Fibroblast of peridontal ligament (primary cell): ENCODE data around the gene MICAL1.

Experiments used
- DNase-seq: peaks from one replicate; pipeline ENCODE4 v3.0.0-alpha.2; 2010; ENCODE audit errors: extremely low read depth

The MICAL1 gene

DNA sequence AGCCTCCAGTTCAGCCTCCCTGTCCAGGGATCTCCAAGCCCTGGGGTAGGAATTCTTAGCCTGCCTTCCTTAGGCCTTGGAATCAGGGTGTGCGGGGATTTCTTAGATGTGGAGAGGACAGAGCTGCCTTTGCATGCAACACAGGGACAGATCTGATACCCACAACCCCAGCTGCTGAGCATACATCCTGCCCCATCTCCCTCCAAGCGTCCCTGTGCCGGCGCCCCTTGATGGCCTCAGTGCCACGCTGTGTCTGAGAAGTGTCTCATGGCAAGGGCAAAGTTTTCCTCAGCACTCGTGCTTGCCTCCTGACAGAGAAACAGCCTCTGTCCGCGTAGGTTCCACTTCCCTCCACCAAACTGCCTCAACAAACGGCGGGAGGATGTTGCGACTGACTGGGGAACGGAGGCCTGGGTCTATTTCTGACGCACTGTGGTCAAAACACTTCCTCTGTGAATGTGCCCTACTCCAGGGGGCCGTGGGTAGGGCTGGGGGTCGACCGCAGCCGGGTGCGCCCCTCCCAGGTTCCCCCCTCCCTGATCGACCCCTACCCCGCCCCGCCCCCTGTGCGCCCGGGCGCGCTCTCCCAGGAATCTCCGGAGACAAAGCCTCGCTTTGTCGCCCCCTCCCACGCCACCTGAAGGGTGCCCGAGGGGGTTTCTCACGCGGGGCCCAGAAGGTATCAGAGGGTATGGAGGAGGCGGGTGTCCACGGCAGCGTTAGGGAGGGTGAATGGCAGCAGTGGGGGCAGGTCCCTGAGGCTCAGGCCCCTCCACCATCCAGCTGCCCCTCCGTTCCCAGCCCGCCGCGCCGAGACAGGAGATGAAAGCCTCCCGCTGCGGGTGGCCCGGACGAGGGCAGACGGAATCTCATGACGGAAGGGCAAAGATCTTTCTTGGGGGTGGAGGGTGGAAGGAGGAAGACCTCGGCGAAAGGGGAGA, 806 bp downstream of the MICAL1 start:
- DNase-seq: no peak

DNA sequence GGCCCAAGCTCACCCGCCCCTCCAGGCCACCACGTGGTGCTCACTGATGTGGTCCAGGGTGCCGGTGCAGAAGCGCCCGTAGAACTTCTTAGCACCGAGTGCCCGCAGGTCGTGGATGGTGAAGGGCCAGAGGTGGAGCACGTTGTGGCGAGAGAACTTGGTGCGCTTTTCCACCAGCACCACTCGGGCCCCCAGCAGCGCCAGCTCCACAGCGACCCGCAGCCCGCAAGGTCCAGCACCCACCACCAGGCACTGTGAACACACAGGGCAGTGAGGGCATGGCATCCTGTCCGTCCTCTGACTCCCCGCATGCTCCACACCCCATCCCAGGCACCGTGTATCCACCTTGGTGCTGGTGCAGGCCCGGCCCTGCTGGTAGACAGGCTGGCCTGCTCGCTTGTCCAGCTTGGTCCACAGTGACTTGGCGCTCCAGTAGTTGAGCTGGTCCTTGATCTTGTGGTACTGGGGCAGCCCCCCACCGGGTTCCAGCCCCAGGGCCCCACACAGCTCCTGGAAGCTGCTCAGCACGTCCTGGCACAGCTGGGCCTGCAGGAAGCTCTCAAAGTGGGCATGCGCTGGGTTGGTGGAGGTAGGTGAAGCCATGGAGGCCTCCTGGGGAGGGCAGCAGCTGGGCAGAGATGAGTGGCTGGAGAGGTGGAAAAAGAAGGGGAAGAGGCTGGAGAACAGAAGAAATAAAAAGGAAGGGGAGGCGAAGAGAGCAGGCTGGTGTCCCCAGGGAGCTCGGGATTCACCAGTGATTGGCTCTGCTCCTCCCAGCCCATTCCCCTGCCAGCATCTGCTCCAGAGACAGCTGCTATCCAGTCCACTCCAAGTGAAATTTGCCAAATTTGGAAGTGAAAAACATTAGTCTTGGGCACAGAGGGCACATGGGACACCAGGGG, 1.7 kb downstream of the MICAL1 start:
- DNase-seq: peak; percentile 70

DNA sequence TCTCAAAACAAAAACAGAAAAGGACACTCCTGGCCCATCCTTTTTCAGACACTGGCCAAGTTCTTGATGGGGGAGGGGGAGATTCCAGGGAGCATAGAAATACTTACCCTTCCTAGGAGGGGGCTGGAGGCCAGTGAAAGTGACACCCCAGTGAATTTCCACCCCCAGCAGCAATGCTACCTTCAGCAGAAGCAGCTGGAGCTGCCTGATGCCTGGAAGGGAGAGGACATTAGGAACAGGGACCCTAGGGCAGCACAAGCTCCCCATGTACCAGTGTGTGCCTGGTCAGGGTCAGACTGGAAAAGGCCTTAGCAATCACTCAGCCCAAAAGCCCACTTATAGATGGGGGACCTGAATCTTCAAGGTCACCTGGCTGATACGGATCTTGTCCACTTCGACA, 2.4 kb downstream of the MICAL1 start:
- no peak for DNase-seq

DNA sequence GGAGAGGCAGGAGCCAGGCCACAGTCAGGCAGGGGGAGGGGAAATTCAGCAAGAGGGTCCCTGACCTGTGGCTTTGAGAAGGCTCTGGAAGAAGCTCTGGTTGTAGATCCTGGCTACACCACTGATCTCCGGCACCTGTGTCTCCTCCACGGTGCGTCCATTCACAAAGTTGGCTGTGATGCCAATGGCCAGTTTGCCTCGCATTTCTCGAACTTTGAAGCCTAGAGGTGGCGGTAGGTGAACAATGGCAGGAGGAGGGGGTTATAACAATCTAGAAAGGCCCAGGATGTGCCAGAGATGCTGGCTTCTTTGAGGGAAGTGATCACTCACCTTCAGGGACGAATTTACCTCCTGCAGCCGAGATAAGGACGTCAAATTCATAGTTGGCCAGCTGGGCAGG, 3.4 kb downstream of the MICAL1 start:
- DNase-seq: no peak

DNA sequence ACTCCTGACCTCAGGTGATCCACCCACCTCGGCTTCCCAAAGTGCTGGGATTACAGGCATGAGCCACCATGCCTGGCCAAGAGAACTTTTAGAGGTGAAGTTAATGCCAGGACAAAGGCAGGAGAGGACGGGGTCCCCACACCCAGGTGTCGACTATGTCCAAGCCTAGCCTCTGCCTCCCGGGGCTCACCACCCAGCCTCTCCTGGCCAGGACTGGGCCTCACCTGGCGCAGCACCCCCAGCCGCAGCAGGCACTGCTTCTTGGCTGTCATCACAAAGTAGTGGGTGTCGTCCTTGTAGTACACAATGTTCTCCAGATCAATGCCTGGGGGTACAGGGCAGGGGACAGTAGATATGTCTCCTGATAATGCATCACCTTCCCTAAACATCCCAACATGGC, 4.2 kb downstream of the MICAL1 start:
- DNase-seq: no peak

DNA sequence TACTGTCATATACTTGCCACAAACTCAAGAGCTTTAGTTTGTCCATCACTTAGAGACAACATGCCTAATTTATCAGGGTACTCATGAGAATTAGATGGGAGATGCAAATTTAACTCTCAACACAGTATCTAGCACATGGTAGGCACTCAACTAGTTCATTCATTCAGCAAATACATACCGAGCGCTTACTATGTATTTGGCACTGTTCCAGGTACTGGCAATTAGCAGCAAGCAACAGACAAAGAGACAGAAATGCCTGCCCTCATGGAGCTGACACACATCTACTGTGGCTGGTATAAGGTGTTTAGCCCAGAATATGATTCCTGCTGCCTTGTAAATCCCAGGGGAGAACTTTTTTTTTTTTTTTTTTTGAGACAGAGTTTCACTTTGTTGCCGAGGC, 4.8 kb downstream of the MICAL1 start:
- no peak for DNase-seq

DNA sequence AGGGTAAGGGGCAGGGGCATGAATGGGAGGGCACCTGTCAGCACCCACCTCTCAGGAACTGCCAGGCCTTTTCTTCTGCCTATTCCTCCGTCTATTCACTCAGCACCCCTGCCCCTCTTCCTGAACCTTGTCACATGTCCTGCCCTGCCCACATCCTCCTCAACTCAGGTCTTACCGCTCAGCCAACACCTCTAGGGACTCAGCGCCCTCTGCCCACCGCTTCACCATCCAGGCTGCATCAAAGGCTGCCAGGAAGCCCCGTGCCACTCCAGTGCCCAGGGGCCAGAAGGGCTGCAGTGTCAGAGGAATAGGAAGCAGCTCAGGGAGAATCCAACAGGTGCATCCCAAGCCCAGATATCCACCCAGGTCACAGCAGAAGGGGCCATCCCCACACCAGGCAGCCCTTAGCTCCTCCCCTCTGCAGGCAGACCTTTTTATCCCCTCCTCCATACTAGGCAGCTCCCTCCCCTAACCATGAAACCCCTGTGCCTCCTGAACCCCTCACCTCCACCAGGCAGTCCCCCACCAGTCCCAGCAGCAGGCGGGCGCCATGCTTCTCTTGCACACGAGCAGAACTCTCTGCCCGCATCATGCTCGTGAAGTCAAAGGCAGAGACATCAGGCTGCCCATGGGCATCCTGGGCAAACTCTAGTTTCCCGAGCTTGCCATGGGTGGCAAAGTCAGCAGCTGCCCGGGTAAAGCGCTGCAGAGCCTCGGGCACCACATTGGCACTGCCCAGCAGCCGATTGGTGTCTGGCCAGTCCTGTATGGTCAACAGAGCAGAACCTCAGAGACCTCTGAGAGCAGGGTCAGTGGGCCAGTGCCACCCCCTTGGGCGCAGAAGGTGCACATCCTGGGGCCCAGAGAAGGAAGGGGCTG, 5.5 kb downstream of the MICAL1 start:
- DNase-seq: no peak

DNA sequence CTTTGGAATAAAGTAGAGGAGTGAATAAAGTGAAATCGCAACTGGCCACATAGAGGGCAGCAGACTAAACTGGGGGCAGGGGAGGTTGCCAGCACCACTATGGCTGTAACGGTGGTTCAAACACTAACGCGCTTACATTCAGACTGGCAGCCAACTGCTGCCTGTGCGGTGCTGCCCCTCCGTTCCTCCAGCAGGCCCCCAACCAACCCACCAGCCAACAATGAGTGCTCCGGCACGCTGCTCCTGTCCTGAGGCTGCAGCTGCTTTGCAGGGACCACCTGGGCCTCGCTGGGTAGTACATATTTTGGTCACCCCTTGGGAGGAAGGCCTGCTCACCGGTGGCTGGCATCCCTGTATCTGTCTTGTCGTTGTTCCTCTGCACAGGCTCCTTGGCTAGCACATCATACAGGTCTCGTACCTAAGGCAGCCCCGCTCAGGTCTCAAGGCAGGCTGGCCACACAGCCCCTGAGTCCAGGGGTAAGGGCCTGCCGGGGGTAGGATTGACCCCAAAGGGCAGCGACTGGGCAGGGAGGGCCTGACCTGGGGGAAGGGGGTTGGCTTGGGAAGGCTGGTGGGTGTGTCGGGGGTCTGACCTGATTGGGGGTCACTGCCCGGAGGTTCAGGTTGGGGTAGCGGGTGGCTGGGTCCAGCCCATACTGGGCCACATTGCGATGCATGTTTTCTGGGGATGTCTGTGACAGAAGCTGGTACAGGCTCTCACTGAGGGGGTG, 6.3 kb downstream of the MICAL1 start:
- DNase-seq: no peak

DNA sequence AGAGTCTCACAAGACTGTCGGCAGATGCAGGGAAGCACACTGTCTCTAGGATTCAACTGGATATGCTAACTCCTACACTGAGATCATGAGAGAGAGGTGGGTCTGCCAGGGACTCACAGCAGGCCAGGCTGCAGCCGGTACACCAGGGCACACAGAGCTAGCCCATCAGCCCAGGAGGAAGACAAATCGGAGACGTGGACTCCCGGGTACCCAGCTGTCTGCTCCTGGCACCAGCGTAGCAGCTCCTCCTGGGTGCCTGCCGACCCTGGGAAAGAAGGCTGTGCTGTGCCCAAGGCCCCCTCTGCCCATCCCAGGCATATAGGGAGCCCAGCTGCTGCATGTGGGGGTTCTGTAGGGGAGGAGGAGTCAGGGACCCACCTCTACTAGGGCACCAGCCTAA, 7.0 kb downstream of the MICAL1 start:
- no peak for DNase-seq

DNA sequence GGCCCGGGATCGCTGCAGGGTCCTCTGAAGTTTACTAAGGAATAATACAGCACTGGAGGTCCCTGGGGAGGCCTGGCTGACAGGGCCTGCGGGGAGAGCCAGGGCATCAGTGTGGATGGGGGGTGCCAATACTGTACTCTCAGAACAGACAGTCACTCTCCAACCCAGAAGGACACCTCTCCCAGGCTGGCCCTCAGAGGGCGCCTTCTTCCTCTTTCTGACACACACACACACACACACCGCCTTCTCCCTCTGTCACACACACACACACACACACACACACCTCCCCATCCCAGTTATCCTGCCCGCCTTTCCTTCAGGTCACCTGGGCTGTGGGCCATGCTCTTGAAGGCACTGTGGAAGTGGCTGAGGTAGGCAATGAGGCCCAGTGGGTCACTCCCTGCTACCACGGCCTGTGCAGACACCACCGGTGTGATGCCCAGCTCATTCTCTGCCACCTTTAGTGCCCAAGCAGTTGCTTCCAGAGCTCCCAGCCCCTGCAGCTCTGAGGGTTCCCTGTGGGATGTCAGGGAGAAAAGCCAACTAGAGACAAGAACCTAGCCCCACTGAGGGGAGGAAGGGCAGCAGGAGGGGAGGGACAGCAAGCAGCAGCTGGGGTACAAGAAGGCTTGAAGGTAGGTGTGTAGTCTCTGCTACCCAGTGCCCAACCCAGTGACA, 7.6 kb downstream of the MICAL1 start:
- no peak for DNase-seq

DNA sequence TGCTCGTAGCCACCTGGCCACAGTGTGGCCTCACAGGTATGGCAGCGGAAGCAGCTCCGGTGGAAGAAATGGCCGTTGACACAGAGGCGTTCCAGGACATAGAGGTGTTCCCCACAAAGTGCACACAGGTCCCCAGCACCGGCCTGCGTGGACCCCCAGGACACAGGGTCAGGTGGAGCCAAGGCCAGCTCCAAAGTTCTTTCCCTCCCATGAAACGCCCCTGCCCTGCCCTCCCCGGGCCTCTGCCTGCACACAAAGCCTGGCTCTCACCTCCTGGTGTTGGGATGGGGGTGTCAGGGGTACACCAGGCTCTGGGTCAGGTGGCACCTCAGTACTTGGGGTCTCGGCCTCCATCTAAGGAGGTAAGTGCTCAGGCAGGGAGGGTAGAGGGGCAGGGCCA, 8.5 kb downstream of the MICAL1 start:
- no peak for DNase-seq

DNA sequence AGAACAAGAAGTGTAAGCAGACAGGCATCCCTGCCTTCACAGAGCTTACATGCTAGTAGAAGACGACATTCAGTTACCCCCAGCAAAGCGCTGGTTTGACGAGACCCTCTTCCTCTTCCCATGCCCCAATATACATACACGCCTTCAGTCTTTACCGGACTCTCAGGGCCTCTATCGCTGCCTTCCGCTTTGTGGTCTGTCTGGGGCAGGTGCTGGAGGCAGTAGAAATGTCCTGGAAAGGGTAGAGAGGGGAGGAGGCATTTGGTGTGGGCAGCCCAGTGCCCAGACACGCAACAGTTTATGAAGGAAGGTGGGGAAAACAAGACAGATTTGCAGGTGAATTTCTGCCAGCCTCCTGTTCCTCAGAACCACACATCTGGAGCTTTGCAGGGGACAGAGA, 9.0 kb downstream of the MICAL1 start:
- no peak for DNase-seq

DNA sequence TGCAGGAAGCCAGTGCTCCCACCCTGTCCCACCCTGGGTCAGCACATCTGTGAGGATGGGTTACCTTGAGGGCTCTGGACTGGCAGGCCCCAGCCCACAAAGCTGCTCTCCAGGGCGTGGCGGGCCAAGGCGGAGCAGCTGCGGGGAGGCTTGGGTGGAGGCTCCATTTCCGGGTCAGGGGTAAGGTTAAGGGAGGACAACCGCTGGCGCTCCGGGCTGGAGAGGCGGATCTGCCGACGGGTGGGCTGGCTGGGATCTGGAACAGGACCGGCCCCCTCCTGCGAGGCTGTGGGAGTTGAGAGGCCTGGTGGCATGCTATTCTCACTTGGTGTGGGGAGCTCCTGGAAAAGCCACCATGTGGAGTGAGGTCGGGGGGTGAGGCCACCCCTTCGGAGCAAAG, 9.5 kb downstream of the MICAL1 start:
- no peak for DNase-seq

DNA sequence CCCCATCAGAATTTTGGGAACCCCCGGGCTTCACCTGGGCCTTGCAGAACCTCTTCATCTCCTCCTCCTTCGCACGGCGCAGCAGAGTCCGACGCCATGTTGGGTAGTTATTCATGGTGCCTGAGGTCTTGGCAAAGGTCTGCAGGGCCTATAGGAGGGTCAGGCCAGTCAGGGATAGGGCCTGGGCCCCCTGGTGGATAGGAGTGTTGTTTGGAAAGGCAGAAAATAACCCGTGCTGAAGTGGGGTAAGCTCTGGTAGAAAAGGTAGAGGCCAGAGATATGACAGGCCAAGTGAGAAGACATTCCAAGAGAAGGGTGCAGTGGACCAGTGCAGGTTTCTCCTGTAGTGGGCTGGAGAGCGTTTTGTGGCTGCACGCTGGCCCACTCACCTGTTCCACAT, 10.2 kb downstream of the MICAL1 start:
- no peak for DNase-seq

DNA sequence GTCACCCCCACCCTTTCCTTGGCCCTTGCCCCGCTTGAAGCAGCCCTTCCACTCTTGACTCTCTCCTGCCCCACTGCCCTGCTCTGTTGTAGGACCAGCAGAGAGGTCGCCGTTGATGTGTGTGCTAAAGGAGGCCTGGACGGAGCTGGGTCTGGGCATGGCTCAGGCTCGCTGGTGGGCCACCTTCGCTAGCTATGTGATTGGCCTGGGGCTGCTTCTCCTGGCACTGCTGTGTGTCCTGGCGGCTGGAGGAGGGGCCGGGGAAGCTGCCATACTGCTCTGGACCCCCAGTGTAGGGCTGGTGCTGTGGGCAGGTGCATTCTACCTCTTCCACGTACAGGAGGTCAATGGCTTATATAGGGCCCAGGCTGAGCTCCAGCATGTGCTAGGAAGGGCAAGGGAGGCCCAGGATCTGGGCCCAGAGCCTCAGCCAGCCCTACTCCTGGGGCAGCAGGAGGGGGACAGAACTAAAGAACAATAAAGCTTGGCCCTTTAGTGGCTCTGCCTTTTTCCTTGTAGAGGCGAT, 12.1 kb downstream of the MICAL1 start:
- no peak for DNase-seq

DNA sequence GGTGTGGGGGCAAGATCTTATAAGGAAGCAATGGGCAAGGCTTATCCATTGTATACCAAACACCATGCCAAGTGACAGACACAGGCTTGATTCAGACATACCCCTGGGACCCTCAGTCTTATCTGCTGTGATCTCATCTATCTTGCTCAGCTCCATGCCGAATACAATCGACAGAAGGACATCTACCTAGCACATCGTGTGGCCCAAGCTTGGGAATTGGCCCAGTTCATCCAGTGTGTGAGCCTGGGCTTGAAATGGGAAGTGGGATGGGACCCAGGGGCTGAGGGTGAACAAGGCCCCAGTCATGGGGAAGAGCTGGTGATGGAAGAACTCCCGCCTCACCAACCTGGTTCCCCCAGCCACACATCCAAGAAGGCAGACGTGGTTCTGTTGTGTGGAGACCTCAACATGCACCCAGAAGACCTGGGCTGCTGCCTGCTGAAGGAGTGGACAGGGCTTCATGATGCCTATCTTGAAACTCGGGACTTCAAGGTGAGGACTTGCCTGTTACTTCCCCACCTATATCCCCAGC, 13.1 kb downstream of the MICAL1 start:
- no peak for DNase-seq

DNA sequence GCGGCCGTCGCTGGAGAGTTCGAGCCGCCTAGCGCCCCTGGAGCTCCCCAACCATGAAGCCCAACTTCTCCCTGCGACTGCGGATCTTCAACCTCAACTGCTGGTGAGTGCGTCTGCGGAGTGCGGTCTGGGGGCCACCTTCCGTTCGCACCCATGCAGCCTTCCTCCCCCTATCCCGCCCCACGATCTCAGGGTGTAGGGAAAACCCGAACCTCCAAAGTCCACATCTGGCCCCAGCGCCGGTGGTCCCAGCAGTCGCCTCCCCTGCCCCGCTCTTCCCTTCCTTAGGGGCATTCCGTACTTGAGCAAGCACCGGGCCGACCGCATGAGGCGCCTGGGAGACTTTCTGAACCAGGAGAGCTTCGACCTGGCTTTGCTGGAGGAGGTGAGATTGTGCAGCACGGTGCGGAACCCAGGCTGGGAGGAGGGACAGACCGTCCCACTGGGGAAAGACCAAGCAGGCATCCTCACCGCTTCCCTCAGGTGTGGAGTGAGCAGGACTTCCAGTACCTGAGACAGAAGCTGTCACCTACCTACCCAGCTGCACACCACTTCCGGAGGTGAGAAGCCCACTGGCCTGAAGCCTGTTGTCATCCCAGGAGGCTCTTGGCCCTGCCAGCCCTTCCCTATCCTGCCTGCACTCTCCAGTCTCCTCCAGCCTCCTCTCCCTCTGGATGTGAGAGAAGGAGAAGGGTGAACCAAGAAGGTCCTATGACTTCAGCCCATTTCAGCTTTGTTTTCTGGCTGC, 14.3 kb downstream of the MICAL1 start:
- peak; percentile 36 for DNase-seq

DNA sequence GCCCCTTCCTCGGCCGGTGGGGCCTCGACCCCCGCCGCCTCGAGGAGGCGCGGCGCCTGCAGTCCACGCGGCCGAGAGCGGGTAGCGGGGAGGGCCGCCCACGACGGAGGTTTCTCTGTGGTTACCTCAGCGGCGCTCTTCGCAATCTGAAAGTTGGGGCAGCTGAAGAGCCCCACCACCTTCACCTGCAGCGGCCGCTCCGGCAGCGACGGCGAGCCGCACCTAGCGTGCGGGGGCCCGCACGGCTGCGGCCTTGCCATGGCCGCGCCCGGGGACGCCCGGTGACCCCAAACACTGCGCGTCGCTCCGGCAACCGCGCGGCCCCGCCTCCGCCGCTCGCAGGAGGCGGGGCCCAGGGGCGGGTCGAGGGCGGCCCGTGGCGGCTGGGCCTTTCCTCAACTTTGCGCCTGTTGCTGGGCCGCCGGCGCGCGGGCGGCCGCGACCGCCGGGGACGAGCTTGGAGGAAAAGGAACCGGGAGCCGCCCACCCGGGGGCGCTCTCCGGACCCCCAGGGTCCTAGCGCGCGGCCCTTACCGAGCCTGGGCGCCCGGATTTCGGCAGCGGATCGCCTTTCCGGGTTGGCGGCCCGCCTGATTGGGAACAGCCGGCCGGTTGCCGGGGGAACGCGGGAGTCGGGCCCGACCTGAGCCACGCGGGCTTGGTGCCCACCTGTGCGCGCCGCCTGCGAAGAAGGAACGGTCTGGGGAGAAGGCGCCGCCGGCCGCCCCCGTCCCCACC, 15.1 kb downstream of the MICAL1 start, which contains the start of the genes PPIL6 and SMPD2:
Gene PPIL6, minus strand, starts transcription at position 298 of the 738 bp plus-strand sequence. Its CDS starts 38 bp downstream, at position 260.
Gene SMPD2, plus strand, starts transcription at position 394 of the 738 bp plus-strand sequence. CDS start 398 bp downstream, outside the sequence.
- peak; percentile 85 for DNase-seq
